Neural cell (in vitro differentiated cells): ENCODE data around the gene IQSEC1.

Source experiments
- CTCF ChIP-seq: fragments of 450-650 bp; IDR thresholded peaks from 2 replicates; pipeline ENCODE4 v1.5.1; 2014; ENCODE audit warnings: antibody characterized with exemption, mild to moderate bottlenecking, moderate library complexity; ENCODE audit not compliant: poor library complexity, severe bottlenecking
- EZH2 ChIP-seq: fragments of 200-600, 300-800 bp; shearing (Covaris generic), sonication (generic); IDR thresholded peaks from 2 replicates; pipeline ENCODE4 v1.6.1; 2014; ENCODE audit warnings: antibody characterized with exemption, low read length, borderline replicate concordance, mild to moderate bottlenecking; ENCODE audit not compliant: insufficient read depth, poor library complexity, severe bottlenecking
- MXI1 ChIP-seq: fragments of 450-650 bp; conservative IDR thresholded peaks from 2 replicates; pipeline ENCODE4 v1.6.1; 2014; ENCODE audit warnings: antibody characterized with exemption, mild to moderate bottlenecking; ENCODE audit not compliant: poor library complexity, severe bottlenecking
- POLR2AphosphoS5 ChIP-seq: IDR thresholded peaks from 2 replicates; pipeline ENCODE4 v1.6.1; 2012
- SMC3 ChIP-seq: fragments of 450-650 bp; conservative IDR thresholded peaks from 2 replicates; pipeline ENCODE4 v1.6.1; 2014; ENCODE audit warnings: antibody characterized with exemption, mild to moderate bottlenecking, moderate library complexity; ENCODE audit not compliant: poor library complexity
- TF ChIP-seq, protein P1 (sequence below): IDR thresholded peaks from 2 replicates; pipeline ENCODE4 v1.6.1; 2012; ENCODE audit warnings: borderline replicate concordance

DNA sequence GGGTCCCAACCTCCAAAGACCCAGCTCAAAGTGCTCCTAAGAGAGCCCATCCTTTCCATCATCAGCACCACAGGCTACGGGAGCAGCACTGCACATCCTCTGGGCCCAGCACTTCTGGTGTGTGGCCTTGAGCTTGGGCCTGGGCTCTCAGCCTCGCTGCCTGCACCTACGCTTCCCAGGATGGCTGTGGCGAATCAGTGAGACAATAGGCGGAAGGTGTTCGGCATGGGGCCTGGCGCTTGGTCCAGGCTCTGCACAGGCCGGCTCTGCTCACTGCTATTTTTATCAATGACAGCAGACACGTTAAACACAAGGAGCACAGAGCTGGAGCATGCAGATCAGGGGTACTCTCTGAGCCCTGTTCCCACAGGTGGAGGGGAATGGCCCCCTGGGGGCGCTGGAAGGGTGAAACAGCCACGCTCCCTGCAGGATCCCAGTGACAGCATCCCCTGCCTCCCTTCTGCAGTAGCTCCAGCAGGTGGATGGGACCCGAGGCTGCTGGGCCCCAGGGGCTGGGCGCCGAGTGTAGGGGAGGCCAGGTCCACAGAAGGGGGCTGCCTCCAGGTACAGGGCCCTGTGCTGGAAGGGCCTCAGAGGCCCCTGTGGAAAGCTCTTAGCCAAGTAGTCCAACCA, 141.8 kb downstream of the IQSEC1 start:
- TF ChIP-seq MXI1 (no peak), CTCF (no peak), POLR2AphosphoS5 (no peak), SMC3 (no peak), EZH2 (no peak)
- TF ChIP-seq, protein P1, sequence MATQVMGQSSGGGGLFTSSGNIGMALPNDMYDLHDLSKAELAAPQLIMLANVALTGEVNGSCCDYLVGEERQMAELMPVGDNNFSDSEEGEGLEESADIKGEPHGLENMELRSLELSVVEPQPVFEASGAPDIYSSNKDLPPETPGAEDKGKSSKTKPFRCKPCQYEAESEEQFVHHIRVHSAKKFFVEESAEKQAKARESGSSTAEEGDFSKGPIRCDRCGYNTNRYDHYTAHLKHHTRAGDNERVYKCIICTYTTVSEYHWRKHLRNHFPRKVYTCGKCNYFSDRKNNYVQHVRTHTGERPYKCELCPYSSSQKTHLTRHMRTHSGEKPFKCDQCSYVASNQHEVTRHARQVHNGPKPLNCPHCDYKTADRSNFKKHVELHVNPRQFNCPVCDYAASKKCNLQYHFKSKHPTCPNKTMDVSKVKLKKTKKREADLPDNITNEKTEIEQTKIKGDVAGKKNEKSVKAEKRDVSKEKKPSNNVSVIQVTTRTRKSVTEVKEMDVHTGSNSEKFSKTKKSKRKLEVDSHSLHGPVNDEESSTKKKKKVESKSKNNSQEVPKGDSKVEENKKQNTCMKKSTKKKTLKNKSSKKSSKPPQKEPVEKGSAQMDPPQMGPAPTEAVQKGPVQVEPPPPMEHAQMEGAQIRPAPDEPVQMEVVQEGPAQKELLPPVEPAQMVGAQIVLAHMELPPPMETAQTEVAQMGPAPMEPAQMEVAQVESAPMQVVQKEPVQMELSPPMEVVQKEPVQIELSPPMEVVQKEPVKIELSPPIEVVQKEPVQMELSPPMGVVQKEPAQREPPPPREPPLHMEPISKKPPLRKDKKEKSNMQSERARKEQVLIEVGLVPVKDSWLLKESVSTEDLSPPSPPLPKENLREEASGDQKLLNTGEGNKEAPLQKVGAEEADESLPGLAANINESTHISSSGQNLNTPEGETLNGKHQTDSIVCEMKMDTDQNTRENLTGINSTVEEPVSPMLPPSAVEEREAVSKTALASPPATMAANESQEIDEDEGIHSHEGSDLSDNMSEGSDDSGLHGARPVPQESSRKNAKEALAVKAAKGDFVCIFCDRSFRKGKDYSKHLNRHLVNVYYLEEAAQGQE = no peak
